Measurements from ENCODE around the gene FAM120B.

GRCh38 chr6:170444811-170445211 lies 138.3 kb downstream of the FAM120B start:
- TF ChIP-seq, protein P1, sequence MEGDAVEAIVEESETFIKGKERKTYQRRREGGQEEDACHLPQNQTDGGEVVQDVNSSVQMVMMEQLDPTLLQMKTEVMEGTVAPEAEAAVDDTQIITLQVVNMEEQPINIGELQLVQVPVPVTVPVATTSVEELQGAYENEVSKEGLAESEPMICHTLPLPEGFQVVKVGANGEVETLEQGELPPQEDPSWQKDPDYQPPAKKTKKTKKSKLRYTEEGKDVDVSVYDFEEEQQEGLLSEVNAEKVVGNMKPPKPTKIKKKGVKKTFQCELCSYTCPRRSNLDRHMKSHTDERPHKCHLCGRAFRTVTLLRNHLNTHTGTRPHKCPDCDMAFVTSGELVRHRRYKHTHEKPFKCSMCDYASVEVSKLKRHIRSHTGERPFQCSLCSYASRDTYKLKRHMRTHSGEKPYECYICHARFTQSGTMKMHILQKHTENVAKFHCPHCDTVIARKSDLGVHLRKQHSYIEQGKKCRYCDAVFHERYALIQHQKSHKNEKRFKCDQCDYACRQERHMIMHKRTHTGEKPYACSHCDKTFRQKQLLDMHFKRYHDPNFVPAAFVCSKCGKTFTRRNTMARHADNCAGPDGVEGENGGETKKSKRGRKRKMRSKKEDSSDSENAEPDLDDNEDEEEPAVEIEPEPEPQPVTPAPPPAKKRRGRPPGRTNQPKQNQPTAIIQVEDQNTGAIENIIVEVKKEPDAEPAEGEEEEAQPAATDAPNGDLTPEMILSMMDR (IDR thresholded peaks at IDR 0.05): no peak
- TF ChIP-seq ATF1 (CRISPR knock-in tag; IDR thresholded peaks at IDR 0.05) (no peak), IRF2 (CRISPR knock-in tag; IDR thresholded peaks at IDR 0.05; ENCODE audit: borderline replicate concordance, low read depth) (no peak), ZNF138 (CRISPR knock-in tag; conservative IDR thresholded peaks at IDR 0.05) (no peak), E2F5 (CRISPR knock-in tag; IDR thresholded peaks at IDR 0.05) (no peak), CREB1 (CRISPR knock-in tag; IDR thresholded peaks at IDR 0.05) (no peak), FOXK1 (CRISPR knock-in tag; IDR thresholded peaks at IDR 0.05) (no peak), CREM (CRISPR knock-in tag; IDR thresholded peaks at IDR 0.05) (no peak)
- TF ChIP-seq, protein P2, sequence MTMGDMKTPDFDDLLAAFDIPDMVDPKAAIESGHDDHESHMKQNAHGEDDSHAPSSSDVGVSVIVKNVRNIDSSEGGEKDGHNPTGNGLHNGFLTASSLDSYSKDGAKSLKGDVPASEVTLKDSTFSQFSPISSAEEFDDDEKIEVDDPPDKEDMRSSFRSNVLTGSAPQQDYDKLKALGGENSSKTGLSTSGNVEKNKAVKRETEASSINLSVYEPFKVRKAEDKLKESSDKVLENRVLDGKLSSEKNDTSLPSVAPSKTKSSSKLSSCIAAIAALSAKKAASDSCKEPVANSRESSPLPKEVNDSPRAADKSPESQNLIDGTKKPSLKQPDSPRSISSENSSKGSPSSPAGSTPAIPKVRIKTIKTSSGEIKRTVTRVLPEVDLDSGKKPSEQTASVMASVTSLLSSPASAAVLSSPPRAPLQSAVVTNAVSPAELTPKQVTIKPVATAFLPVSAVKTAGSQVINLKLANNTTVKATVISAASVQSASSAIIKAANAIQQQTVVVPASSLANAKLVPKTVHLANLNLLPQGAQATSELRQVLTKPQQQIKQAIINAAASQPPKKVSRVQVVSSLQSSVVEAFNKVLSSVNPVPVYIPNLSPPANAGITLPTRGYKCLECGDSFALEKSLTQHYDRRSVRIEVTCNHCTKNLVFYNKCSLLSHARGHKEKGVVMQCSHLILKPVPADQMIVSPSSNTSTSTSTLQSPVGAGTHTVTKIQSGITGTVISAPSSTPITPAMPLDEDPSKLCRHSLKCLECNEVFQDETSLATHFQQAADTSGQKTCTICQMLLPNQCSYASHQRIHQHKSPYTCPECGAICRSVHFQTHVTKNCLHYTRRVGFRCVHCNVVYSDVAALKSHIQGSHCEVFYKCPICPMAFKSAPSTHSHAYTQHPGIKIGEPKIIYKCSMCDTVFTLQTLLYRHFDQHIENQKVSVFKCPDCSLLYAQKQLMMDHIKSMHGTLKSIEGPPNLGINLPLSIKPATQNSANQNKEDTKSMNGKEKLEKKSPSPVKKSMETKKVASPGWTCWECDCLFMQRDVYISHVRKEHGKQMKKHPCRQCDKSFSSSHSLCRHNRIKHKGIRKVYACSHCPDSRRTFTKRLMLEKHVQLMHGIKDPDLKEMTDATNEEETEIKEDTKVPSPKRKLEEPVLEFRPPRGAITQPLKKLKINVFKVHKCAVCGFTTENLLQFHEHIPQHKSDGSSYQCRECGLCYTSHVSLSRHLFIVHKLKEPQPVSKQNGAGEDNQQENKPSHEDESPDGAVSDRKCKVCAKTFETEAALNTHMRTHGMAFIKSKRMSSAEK (CRISPR knock-in tag; IDR thresholded peaks at IDR 0.05; ENCODE audit: borderline replicate concordance): no peak
- TF ChIP-seq, protein P3, sequence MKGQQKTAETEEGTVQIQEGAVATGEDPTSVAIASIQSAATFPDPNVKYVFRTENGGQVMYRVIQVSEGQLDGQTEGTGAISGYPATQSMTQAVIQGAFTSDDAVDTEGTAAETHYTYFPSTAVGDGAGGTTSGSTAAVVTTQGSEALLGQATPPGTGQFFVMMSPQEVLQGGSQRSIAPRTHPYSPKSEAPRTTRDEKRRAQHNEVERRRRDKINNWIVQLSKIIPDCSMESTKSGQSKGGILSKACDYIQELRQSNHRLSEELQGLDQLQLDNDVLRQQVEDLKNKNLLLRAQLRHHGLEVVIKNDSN (CRISPR knock-in tag; IDR thresholded peaks at IDR 0.05): no peak
- TF ChIP-seq, protein P4, sequence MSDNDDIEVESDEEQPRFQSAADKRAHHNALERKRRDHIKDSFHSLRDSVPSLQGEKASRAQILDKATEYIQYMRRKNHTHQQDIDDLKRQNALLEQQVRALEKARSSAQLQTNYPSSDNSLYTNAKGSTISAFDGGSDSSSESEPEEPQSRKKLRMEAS (CRISPR knock-in tag; IDR thresholded peaks at IDR 0.05): no peak
- TF ChIP-seq, protein P5, sequence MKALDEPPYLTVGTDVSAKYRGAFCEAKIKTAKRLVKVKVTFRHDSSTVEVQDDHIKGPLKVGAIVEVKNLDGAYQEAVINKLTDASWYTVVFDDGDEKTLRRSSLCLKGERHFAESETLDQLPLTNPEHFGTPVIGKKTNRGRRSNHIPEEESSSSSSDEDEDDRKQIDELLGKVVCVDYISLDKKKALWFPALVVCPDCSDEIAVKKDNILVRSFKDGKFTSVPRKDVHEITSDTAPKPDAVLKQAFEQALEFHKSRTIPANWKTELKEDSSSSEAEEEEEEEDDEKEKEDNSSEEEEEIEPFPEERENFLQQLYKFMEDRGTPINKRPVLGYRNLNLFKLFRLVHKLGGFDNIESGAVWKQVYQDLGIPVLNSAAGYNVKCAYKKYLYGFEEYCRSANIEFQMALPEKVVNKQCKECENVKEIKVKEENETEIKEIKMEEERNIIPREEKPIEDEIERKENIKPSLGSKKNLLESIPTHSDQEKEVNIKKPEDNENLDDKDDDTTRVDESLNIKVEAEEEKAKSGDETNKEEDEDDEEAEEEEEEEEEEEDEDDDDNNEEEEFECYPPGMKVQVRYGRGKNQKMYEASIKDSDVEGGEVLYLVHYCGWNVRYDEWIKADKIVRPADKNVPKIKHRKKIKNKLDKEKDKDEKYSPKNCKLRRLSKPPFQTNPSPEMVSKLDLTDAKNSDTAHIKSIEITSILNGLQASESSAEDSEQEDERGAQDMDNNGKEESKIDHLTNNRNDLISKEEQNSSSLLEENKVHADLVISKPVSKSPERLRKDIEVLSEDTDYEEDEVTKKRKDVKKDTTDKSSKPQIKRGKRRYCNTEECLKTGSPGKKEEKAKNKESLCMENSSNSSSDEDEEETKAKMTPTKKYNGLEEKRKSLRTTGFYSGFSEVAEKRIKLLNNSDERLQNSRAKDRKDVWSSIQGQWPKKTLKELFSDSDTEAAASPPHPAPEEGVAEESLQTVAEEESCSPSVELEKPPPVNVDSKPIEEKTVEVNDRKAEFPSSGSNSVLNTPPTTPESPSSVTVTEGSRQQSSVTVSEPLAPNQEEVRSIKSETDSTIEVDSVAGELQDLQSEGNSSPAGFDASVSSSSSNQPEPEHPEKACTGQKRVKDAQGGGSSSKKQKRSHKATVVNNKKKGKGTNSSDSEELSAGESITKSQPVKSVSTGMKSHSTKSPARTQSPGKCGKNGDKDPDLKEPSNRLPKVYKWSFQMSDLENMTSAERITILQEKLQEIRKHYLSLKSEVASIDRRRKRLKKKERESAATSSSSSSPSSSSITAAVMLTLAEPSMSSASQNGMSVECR (CRISPR knock-in tag; IDR thresholded peaks at IDR 0.05; ENCODE audit: borderline replicate concordance): no peak

All from WTC11 (cell line).